Hepatic stellate cell (primary cell): ENCODE measurements around the gene KRT33B.
"Not testable (repeated sequence)": the region's sequence is repeated elsewhere in the genome, so short reads cannot be mapped to it uniquely, and the experiment has no call there.

ENCODE experiments used
- DNase-seq: peaks from one replicate; pipeline ENCODE4 v3.0.0; 2011; ENCODE audit warnings: low spot score

The KRT33B gene

DNA sequence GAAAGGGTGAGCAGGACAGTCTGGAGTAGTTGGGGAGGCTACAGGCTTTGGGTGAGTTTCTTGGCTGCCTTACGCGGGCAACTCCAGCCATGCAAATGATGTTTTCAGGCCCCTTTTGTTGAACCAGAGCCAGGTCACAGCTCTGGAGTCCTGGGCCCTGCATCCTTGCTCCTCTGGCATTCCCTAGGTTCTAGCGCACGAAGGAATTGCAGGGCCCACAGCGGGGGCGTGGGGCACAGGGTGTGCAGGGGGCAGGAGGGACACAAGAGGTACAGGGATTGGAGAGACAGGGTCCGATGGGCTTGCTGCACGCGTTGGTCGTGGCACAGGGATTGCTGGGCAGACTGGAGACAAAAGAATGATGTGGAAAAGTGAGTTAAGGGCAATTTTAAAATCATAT is 24.2 kb upstream of the KRT33B start:
- DNase-seq, result no peak

DNA sequence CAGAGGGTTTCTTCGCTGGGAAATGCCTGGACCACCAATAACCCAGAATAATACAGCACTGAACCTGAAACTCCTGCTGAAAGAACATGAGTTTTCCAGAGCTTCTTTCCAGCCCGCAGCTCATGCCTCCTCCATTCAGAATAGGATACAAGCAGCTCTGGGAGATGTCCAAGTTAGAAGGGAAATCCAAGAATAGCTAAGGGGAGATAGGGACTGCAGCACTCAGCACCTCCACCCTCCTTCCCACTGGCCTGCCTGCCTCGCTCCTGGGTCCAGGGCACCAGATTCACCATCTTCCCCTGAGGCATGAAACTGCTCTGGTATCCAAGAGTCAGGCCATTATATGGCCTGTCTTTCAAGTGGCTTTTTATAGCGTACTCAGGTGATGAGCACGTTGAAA is 23.7 kb upstream of the KRT33B start:
- DNase-seq, result no peak

DNA sequence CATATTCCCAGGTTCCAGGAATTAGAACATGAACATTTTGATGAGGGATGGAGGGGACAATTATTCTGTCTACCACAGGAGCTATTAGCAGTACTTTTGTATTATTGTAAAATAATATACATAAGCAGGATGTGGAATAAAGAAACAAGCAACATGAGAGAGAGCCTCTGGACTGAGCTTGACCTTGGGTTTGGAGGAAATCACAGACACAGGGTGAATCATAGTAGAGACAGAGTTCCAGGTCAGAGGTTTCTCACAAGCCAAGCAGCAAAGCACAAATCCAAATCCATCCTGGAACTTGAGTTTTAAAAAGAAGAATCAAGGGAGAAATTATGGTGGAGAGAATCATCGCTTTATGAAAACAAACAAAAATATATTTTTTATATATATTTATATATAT is 22.7 kb upstream of the KRT33B start:
- DNase-seq, result peak; percentile 49

GRCh38 chr17:41391535-41391934 is 21.9 kb upstream of the KRT33B start:
- no peak for DNase-seq

DNA sequence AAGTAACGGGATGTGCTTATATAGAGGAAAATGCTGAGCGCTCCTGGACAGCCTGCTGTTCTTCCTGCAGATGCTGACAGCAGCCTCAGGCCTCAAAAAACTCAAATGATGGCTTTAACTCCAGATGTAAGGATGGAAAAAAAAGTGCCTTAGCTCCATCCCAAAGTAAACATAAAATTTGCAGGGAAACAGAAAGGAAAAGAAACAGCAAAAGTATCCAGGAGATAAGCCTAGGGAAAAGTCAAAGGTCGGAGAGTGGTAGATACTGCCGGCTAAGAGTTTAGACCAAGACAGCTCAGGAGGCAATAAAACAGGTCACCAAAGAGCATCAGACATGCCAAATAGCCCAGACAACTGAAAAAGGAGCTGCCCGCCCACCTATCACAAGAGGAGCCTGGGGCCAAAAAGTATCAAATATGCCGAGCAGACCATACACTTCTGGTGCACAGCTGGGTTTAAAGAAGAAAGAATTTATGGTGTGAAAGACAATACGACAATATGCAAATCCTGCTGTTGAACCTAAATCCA is 20.9 kb upstream of the KRT33B start:
- DNase-seq, result no peak

- no peak for DNase-seq
These were observed 18.1 kb upstream of the KRT33B start for GRCh38 chr17:41387670-41388069.

DNA sequence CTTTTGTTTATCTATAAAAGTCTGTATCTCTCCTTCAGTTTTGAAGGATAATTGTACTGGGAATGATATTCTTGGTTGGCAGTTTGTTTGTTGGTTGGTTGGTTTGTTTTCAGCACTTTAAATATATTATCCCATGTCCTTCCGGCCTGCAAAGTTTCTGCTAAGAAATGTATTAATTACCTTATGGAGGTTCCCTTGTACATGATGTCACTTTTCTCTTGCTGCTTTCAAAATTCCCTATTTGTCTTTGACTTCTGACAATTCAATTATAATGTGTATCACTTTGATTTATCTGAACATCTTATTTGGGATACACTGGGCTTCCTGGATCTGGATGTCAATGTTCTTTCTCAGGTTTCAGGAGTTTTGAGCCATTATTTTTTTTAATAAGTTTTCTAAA is 16.6 kb upstream of the KRT33B start:
- DNase-seq, result no peak

- no peak for DNase-seq
These were observed 14.1 kb upstream of the KRT33B start for GRCh38 chr17:41383690-41384089.

DNA sequence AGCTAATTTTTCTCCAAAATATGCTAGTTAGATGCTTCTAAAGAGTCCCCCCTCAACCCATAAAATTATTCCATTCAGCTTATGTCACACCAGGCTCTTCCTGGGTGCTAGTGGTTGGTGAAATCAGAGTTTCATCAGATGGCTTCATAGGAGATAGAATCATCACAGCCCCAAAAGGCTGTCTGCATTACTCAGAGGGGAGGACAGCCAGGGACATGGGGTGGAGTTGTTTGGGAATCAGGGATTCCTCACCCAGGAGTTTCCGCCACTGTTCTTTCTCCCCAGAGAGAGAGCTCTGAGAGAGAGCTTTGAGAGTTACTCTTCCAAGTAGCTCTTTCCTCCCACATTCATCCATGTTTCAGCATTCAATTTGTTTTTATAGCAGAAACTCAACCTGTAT is 12.8 kb upstream of the KRT33B start:
- peak; percentile 81 for DNase-seq

DNA sequence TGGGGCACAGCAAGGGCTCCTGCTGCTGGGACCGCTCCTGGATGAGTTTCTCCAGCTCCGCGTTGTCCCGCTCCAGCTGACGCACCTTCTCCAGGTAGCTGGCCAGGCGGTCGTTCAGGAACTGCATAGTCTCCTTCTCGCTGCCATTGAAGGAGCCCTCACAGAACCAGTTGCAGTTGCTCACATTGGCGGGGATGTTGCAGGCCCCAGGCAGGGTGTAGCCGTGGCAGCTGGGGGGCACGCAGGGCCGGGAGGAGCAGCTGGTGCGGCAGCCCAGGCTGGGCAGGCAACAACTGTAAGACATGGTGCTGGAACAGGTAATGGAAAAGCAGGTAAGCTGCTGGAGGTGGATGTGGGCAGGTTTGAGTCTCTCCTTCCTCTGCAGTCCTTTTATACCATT is 12.3 kb upstream of the KRT33B start, which contains the start of gene KRT34:
TSS of gene KRT34 (minus strand) at position 364 of the 400 bp plus-strand sequence. CDS start at position 304, 60 bp downstream.
- DNase-seq, result not testable (repeated sequence)

DNA sequence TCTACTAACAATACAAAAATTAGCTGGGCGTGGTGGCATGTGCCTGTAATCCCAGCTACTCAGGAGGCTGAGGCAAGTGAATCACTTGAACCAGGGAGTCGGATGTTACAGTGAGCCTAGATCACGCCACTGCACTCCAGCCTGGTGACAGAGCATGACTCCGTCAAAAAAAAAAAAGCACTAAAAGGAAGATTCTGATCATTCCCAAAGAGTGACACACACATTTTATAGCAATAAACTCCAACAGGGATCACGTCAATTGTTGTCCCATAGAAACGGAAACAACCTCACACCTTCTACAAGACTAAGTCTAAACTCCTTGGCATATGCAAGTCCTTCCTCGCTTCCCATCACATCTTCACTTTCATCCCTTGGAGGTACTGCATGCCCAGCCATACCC is 10.5 kb upstream of the KRT33B start:
- DNase-seq, result peak; percentile 73

DNA sequence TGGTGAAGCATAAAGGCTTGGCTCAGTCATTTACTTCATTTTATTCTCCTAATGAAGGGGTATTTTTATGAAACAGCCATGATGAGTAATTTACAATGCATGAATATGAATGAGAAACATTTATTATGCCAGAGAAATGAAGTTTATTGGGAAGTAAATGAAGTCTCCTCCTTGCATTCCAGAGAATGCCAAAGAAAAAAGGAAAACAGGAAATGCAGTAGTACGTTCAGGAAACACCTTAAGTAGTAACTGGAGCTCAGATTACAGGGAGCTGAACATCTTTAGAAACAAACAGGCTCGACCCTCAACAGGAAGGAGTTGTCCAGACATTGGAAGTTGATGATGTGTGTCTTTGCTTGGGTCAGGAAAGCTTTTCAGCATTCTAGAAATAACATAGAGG is 7.9 kb upstream of the KRT33B start:
- no peak for DNase-seq

DNA sequence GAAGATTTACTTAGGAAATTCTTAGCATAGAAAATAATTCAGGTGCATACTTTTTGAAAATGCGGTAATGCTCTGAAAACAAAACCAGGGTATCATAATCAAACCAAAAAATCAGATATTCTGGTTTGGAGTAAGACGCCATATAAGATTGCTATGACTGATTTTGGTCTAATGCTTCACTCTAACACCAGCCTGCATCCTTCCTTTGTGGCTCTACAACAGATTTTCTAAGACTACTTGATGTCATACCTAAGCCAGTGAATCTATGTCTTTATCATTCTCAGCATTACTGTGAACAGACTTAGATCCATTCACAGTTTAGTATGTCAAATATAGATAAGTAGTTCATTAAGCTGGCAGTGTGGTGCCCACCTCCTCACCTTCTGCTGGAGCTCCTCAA is 590 bp downstream of the KRT33B start:
- DNase-seq, result no peak

- DNase-seq, result peak; percentile 86
These were observed 2.1 kb downstream of the KRT33B start for GRCh38 chr17:41367426-41368075.

GRCh38 chr17:41366070-41366469 is 3.5 kb downstream of the KRT33B start:
- no peak for DNase-seq

DNA sequence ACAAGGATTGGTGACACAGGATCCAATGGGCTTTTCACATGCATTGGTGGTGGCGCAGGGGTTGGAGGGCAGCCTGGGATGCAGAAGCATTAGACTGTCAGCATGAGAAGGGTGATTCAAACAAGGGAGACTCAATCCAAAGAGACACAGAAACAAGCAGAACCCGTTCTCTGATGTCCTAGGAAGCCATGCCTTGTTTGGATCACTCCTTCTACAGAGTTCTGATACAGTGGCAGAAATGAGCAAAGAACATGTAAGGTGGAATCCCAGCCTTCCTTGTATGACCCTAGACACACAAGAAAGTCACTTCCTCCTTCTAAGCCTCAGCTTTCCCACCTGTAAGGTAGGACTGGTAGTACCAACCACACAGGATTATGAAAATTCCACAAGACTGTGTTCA is 5.7 kb downstream of the KRT33B start:
- DNase-seq, result no peak

- DNase-seq, result peak; percentile 14
These were observed 9.2 kb downstream of the KRT33B start for GRCh38 chr17:41360296-41360995.

DNA sequence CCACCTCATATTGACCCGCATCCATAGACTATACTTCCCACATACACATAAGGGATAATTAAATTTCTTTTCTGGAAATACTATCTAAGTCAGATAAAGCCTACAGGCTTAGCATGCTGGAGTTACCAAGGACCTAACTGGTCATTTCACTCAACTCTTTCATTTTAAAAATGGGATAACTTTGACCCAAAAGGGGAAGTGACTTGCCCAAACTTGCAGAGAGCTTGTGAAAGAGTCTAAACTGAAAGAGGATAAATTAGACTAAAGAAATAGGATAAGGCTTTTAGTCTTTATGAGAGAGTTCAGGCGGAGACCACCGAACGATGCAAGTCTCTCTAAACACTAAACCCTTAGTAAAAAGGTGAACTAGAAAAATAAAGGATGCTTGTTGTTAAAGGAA is 15.1 kb downstream of the KRT33B start:
- no peak for DNase-seq

- DNase-seq, result no peak
These were observed 16.8 kb downstream of the KRT33B start for GRCh38 chr17:41352597-41353366.

DNA sequence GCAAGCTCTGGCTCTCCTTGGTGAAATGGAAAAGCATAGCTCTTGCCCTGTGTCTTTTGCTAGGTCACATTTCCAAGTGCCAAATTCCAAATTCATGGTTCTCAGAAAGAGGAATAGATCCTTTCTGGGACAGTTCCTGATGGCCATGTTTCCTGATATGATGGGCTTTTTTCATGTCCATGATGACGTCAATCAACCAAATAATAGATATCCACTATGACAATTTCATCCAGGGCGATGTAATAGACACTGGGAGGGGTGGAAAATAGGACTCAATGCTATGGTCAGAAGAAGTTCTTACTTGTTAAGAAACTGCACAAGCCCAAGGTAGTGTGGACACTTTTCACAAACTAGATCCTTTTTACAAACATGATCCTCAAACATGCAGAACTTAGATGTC is 18.4 kb downstream of the KRT33B start:
- no peak for DNase-seq

DNA sequence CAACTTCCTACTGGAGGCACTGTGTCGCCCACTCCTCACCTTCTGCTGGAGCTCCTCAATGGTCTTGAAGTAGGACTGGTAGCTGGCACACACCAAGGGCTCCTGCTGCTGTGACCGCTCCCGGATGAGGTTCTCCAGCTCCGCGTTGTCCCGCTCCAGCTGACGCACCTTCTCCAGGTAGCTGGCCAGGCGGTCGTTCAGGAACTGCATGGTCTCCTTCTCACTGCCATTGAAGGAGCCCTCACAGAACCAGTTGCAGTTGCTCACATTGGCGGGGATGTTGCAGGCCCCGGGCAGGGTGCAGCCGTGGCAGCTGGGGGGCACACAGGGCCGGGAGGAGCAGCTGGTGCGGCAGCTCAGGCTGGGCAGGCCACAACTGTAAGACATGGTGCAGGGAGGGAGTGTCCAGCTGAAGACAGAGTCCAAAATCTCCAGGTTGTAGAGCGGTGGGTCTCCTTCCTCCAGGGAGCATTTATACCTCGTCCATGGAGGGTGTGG is 19.2 kb downstream of the KRT33B start, which contains the start of gene KRT33A:
TSS of gene KRT33A (minus strand) at position 448 of the 498 bp plus-strand sequence. CDS start at position 387, 61 bp downstream.
- DNase-seq, result not testable (repeated sequence)
